Thymus (tissue), 11 donors: Measurements from ENCODE around the gene CPLX1. TPM values are rescaled to one million over a fixed set of nuclear protein-coding genes. Genes with fewer than 3 reads are reported as not detected.
"Not testable (repeated sequence)": the region's sequence is repeated elsewhere in the genome, so short reads cannot be mapped to it uniquely, and the experiment has no call there.

Source experiments
- DNase-seq, 9 donors: peaks; one replicate each; pipeline ENCODE4 v3.0.0-alpha.2; 2013; ENCODE audit warnings: low spot score in 9 of 9, low read depth in 6 of 9, missing footprints in 1 of 9
- H3K27ac ChIP-seq, 2 donors: one replicate each; pipeline ENCODE4 v1.5.1; 2013; ENCODE audit warnings: control low read depth in 1 of 2, low read depth in 1 of 2, low read length in 1 of 2, mild to moderate bottlenecking in 1 of 2, moderate library complexity in 1 of 2
- H3K27me3 ChIP-seq, 2 donors: one replicate each; pipeline ENCODE4 v1.5.1; 2013; ENCODE audit warnings: low read length in 1 of 2; ENCODE audit not compliant: control insufficient read depth in 2 of 2, insufficient read depth in 1 of 2
- H3K36me3 ChIP-seq, 2 donors: one replicate each; pipeline ENCODE4 v1.5.1; 2013; ENCODE audit warnings: low read length in 1 of 2, mild to moderate bottlenecking in 1 of 2, moderate library complexity in 1 of 2; ENCODE audit not compliant: control insufficient read depth in 2 of 2, insufficient read depth in 2 of 2
- H3K4me1 ChIP-seq, 2 donors: one replicate each; pipeline ENCODE4 v1.5.1; 2013; ENCODE audit warnings: low read length in 2 of 2; ENCODE audit not compliant: control insufficient read depth in 2 of 2, insufficient read depth in 2 of 2
- H3K4me3 ChIP-seq, 2 donors: one replicate each; pipeline ENCODE4 v1.5.1; 2013; ENCODE audit warnings: low read length in 2 of 2, control low read depth in 1 of 2, mild to moderate bottlenecking in 1 of 2
- H3K9me3 ChIP-seq, 2 donors: one replicate each; pipeline ENCODE4 v1.5.1; 2013; ENCODE audit warnings: low read length in 1 of 2, mild to moderate bottlenecking in 1 of 2; ENCODE audit not compliant: control insufficient read depth in 2 of 2, insufficient read depth in 1 of 2
- WGBS: extraction: QIAGEN DNeasy Blood & Tissue Kit; methylation state at CpG from one replicate; pipeline ENCODE4 v1.1.7; 2013; 5-methylcytosine and 5-hydroxymethylcytosine counted together
- polyA plus RNA-seq: library from polyadenylated mRNA; stranded (reverse); fragments of 200-250 nt; gene quantifications from one replicate; pipeline ENCODE4 v1.2.3, GENCODE V29; 2013
- total RNA-seq: library from RNA; stranded (reverse); fragments of 120-200 nt; gene quantifications from one replicate; pipeline ENCODE4 v1.2.4, GENCODE V29; 2013
- donor health status: healthy.

Gene CPLX1
- total and polyA plus RNA-seq, 2 donors, result 3.5 to 7.9 TPM

GRCh38 chr4:759810-760209 lies 66.1 kb downstream of the CPLX1 start:
- H3K36me3 ChIP-seq, result peaks cover 51 to 58% of the 10 kb centered on the region in 2 donors
- H3K27me3 ChIP-seq, H3K9me3 ChIP-seq, H3K4me3 ChIP-seq, H3K4me1 ChIP-seq, DNase-seq, H3K27ac ChIP-seq: not testable (repeated sequence)
- 92% methylated on average over 18 of the region's 24 CpGs for WGBS

- no peaks in the 10 kb centered on the region for H3K27me3 ChIP-seq
- DNase-seq, result no peak
- H3K9me3 ChIP-seq, result no peaks in the 10 kb centered on the region
- peak overlapping the region in 1 of 2 donors; percentile 18 for H3K27ac ChIP-seq
- H3K36me3 ChIP-seq, result peaks cover 50 to 58% of the 10 kb centered on the region in 2 donors
- H3K4me3 ChIP-seq, result no peak overlapping the region
- WGBS, result 97% methylated on average over 20 of the region's 20 CpGs
- H3K4me1 ChIP-seq, result no peaks in the 10 kb centered on the region
Measured at GRCh38 chr4:757111-757510, 68.8 kb downstream of the CPLX1 start.

DNA sequence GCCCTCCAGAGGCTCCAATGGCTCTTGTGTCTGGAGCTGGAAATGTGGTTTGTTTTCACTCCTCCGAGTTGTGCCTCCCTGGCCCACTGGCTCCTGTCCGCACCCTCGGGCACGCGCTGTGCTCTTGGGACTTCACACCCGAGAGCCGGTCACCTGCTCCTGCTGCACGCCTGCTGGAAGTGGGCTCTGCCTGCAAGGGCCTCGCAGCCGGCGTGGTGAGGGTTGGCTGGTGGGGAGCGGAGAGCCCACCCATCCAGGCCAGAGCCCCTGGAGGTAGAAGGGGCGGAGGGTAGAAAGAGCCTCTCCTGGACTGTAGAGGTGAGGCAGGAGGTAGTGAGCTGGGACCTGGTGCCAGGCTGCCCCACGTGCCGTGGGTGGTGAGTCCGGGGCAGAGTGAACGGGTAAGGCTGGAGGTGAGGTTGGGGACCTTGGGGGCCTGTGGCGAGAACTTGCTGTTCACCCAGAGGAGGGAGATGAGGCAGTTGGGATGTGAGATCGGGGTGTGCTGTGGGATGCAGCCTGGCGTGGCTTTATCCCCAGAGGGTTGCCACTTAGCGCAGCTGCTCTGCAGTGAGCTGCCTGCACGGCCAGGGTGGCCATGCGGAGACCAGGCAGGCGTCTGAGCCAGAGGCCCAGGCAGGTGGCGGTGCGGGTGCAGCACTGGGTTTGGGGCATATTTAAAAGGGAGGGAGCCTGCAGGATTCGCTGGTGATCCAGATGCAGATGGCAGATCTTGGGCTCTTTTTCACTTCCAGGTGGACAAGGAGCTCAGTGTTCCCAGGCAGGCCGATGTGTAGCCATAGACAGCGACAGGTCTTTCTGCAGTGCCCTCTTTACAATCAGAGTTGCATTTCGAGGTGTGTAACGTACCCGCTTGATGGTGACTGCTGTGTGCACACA lies 71.5 kb downstream of the CPLX1 start:
- WGBS, result 99% methylated on average over 32 of the region's 32 CpGs
- no peak overlapping the region for H3K27ac ChIP-seq
- no peaks in the 10 kb centered on the region for H3K4me1 ChIP-seq
- peaks cover 46 to 61% of the 10 kb centered on the region in 2 donors for H3K36me3 ChIP-seq
- H3K27me3 ChIP-seq, result no peaks in the 10 kb centered on the region
- no peak overlapping the region for H3K4me3 ChIP-seq
- no peak for DNase-seq
- H3K9me3 ChIP-seq, result no peaks in the 10 kb centered on the region

DNA sequence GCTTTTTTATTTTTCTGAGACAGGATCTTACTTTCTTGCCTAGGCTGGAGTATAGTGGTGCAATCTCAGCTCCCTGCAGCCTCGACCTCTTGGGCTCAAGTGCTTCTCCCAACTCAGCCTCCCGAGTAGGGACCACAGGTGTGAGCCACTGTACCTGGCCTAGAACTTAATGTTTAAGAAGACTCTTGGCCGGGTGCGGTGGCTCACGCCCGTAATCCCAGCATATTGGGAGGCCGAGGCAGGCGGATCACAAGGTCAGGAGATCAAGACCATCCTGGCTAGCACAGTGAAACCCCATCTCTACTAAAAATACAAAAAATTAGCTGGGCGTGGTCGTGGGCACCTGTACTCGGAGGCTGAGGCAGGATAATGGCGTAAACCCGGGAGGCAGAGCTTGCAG lies 72.7 kb downstream of the CPLX1 start:
- not testable (repeated sequence) for H3K27me3 ChIP-seq, H3K4me3 ChIP-seq, H3K9me3 ChIP-seq, DNase-seq, H3K4me1 ChIP-seq, H3K27ac ChIP-seq
- 98% methylated on average over 13 of the region's 13 CpGs for WGBS
- H3K36me3 ChIP-seq, result peaks cover 54 to 66% of the 10 kb centered on the region in 2 donors

DNA sequence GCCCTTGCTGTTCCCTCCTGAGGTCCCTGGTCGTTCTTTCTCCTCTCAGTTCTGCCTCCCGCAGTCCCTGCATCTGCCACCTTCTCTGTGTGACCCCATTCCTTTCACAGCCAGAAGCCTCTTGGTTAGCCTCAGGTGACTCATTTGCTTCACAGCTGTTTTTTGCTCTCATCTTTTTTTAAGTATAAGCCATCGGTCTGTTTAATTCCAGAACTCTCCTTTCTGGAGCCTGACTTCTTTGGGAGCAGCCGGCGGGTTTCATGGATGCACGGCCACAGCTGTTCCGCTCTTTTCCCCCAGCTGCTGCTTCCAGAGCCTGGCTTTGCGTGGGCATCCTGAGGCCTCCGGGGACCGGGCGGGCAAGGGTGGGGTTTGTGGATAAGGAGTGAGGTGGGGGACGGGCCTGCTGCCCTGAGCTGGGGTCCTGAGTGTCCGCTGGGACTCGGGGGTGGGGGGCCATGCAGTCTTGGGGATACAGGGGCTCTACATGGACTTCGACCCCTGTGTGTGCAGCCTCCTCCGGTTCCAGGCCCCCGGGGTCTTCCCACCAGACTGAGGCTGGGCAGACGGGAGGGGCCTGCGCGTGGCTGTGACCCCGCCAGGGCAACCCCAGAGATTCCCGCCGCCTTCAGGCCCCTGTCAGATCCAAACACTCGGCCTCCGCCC lies 73.6 kb downstream of the CPLX1 start:
- no peaks in the 10 kb centered on the region for H3K27me3 ChIP-seq
- H3K4me1 ChIP-seq, result no peaks in the 10 kb centered on the region
- no peak for DNase-seq
- peaks cover 56 to 71% of the 10 kb centered on the region in 2 donors for H3K36me3 ChIP-seq
- no peak overlapping the region for H3K4me3 ChIP-seq
- WGBS, result 98% methylated on average over 25 of the region's 25 CpGs
- no peak overlapping the region for H3K27ac ChIP-seq
- no peaks in the 10 kb centered on the region for H3K9me3 ChIP-seq

DNA sequence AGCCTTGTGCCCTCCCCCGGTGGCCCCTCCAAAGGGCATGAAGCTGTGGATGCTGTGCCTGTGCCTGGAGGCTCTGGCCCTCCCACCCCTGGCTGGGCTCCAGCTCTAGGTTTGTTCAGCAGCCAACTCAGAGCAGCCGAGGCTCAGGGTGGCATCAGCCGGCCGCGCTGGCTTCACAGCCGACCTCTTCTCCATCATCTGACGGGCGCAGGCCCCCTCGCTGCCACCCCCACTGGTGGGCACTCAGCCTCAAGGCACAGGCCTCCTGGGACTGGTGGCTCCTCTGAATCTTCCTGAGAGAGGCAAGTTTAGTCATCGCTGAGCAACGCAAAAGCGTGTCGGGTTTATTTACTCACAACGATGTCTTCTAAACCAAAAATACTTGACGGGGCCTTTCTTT lies 74.3 kb downstream of the CPLX1 start:
- Histone ChIP-seq H3K36me3 (peaks cover 51 to 67% of the 10 kb centered on the region in 2 donors), H3K4me1 (no peaks in the 10 kb centered on the region), H3K27me3 (no peaks in the 10 kb centered on the region), H3K27ac (no peak overlapping the region), H3K9me3 (no peaks in the 10 kb centered on the region), H3K4me3 (no peak overlapping the region)
- DNase-seq, result no peak
- WGBS, result 98% methylated on average over 15 of the region's 15 CpGs

- no peak overlapping the region for H3K27ac ChIP-seq
- WGBS, result 97% methylated on average over 20 of the region's 20 CpGs
- H3K9me3 ChIP-seq, result no peaks in the 10 kb centered on the region
- H3K36me3 ChIP-seq, result peaks cover 47 to 63% of the 10 kb centered on the region in 2 donors
- DNase-seq, result no peak
- no peak overlapping the region for H3K4me3 ChIP-seq
- H3K4me1 ChIP-seq, result no peaks in the 10 kb centered on the region
- H3K27me3 ChIP-seq, result no peaks in the 10 kb centered on the region
Measured at GRCh38 chr4:749698-750666, 75.9 kb downstream of the CPLX1 start.

GRCh38 chr4:748461-748860 lies 77.5 kb downstream of the CPLX1 start:
- Histone ChIP-seq H3K9me3 (no peaks in the 10 kb centered on the region), H3K27ac (no peak overlapping the region), H3K36me3 (peaks cover 47 to 53% of the 10 kb centered on the region in 2 donors), H3K4me1 (no peaks in the 10 kb centered on the region), H3K27me3 (no peaks in the 10 kb centered on the region), H3K4me3 (no peak overlapping the region)
- no peak for DNase-seq
- 97% methylated on average over 19 of the region's 19 CpGs for WGBS
